NCI-H187 treated with DMSO at 0.1 percent for 48 hours (cell line): ENCODE data around the gene NFAM1.

ENCODE experiments used
- DNase-seq: peaks from one replicate; lab custom pipeline; 2025; lab: John Stamatoyannopoulos, UW

NFAM1 gene

GRCh38 chr22:42334875-42335512 lies 97.2 kb downstream of the NFAM1 start:
- no peak for DNase-seq

- no peak for DNase-seq
Measured at GRCh38 chr22:42333544-42333943, 98.7 kb downstream of the NFAM1 start.

GRCh38 chr22:42332089-42332488 lies 100.1 kb downstream of the NFAM1 start:
- DNase-seq = no peak

- no peak for DNase-seq
Measured at GRCh38 chr22:42331014-42331413, 101.2 kb downstream of the NFAM1 start.
